Stimulated activated naive CD4-positive, alpha-beta T cell treated with Interleukin-2 at 50 U/mL for 16 hours (primary cell): ENCODE data around the gene CHRNA7.

Experiments
- DNase-seq: peaks from one replicate; lab custom pipeline; 2025; lab: John Stamatoyannopoulos, UW

Gene CHRNA7

DNA sequence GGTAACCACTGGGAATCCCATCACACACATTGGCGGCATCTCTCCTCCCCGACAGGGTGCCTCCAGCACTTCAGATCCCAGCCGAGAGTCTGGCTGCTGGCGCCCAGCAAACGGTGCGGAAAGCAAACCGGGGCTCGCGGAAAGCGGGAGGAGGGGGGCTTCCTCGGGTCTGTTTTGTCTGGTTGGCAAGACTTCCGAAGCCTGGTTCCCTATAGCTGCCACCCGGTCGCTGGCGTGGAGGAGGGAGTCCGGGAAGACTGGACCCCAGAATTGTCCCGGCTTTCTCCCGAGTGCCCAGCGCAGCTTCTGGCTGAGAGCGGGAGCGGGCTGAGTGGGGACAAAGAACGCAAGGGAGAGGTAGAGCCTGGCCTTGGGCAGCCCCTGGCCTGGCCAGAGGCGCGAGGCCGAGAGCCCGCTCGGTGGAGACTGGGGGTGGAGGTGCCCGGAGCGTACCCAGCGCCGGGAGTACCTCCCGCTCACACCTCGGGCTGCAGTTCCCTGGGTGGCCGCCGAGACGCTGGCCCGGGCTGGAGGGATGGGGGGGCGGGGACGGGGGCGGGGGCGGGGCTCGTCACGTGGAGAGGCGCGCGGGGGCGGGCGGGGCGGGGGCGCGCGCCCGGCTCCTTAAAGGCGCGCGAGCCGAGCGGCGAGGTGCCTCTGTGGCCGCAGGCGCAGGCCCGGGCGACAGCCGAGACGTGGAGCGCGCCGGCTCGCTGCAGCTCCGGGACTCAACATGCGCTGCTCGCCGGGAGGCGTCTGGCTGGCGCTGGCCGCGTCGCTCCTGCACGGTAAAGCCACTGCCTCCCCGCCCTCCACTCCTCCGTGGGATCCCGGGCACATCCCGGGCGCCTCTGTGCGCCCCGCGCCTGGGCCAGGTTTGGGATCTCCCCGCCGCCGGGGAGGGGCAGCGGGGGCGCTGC, at the start of gene CHRNA7:
Gene CHRNA7 (plus strand): TSS at position 654 of the 920 bp plus-strand sequence. CDS start 80 bp downstream, at position 734.
- DNase-seq, result no peak

DNA sequence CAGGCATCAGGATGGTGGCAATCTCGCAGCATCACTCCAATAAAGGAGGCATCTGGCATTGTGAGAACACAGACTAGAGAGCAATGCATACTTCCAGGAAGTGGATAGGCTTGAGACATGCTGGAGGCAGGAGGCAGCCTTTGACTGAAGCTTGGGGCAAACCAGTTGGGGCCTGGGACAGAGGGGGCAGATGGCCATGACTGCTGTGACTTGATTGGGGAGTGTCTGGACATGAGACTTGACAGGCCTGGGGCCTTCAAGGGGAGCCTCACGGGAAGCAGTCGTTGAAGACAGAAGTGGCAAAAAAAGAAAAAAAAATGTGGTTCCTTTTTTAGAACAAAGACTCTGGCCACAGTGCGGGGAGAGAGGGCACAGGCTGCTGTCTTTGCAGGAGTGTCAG, 44.7 kb upstream of the CHRNA7 start:
- no peak for DNase-seq

DNA sequence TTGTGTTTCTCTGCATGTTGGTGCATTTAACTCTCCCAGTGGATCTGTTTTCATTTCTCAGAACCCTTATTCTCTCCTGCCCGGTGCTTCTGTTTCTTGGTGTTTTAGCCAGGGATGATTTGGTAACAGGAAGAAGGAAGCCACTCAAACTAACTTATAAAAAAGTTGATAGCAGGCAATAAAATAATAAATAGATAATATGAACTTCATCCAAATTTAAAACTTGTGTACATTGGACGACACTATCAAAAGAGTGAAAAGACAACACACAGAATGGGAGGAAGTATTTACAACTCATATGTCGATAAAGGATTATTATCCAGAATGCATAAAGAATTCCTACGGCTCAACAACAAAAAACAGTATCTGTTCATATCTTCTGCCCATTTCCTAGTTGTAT, 37.3 kb upstream of the CHRNA7 start:
- no peak for DNase-seq

- no peak for DNase-seq
Measured at GRCh38 chr15:31997711-31998110, 32.6 kb upstream of the CHRNA7 start.

GRCh38 chr15:32003558-32003957, 26.8 kb upstream of the CHRNA7 start:
- no peak for DNase-seq

DNA sequence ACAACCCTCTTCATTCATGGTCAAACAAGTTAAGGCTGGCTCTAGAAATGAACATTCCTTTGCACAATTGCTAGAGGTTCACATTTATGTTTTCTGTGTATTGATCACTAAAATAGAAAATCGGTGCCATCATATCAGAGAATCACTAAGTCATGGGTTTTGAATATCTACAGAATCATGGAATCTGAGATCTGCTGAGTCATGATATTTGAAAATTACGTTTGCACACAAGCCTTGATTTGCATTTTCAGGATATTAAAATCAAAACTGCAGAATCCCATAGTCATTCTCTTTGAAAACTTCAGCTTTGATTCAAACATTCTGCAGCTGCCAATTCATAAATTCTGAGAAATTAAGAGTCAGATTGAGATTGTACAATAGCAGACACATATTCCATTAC, 26.1 kb upstream of the CHRNA7 start:
- no peak for DNase-seq

GRCh38 chr15:32007355-32007960, 22.9 kb upstream of the CHRNA7 start:
- DNase-seq, result no peak

DNA sequence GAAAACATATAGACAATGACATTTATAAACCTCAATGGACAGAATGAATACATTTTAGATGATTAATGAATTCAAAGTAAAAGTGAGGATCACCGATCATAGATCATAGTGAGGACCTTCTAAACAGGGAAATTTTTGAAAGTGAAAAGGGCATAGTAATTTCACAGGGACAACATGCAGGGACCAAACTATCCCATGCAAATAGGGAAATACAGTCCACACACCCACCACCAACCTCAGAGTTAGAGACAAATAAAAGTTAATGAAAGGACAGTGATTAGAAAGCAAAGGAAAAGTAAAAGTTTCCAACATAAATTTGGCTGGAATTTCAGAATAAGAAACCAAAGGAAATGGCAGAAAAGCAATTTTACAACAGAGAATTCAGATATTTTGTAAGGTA, 15.4 kb upstream of the CHRNA7 start:
- DNase-seq, result no peak

GRCh38 chr15:32020156-32020555, 10.2 kb upstream of the CHRNA7 start:
- DNase-seq, result no peak

DNA sequence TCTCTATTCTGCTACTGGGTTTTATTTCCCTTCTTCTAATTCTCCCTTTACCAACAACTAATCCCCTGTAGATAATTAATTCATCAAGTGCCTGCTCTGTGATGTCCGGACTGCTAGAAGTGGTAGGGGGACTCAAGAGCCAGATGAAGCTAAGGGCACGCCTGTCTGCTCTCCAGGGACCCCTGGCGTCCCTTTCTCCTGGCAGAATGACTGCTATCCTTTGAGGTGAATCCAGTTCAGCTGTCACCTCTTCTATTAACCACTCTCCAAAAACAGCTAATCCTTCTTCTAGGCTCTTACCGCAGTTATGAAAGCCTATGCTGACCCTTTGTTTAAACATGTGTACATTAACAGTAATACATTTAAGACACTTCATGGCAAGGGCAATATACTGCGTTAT, 1.4 kb upstream of the CHRNA7 start:
- no peak for DNase-seq

- DNase-seq, result no peak
Measured at GRCh38 chr15:32029409-32029861, 880 bp upstream of the CHRNA7 start.

DNA sequence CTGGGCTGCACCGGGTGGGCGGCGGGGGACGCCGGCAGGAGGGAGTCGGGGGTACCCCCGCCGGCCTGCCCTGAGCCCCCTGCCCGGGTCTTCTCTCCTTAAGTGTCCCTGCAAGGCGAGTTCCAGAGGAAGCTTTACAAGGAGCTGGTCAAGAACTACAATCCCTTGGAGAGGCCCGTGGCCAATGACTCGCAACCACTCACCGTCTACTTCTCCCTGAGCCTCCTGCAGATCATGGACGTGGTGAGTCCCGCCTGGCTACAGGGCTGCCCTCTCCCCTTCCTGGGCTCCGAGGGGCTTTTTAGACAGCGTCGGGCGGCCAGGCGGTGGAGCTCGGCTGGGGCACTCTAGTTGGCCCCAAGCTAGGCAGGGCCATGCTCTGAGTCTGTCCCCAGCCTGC, 480 bp downstream of the CHRNA7 start:
- no peak for DNase-seq

GRCh38 chr15:32033186-32033890, 3.0 kb downstream of the CHRNA7 start:
- no peak for DNase-seq

DNA sequence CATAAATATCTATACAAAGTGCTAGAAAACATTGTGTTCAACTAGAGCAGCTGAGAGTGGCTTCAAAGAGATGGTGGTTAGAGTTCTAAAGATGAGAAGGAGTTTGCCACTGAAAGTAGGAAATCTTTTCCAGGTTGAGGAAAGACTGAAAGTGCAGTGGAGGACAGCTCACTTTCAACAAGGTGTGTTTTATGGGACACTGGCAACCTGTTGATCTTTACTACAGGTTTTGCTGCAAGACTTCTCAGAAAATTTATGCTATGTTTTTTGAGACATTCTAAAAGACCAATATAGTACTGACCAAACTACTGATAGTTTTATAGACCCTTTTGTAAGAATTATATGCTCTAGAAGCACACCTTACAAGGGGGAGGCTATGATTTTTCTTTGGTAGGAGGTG, 3.8 kb downstream of the CHRNA7 start:
- no peak for DNase-seq

- DNase-seq, result no peak
Measured at GRCh38 chr15:32035285-32035684, 5.0 kb downstream of the CHRNA7 start.

DNA sequence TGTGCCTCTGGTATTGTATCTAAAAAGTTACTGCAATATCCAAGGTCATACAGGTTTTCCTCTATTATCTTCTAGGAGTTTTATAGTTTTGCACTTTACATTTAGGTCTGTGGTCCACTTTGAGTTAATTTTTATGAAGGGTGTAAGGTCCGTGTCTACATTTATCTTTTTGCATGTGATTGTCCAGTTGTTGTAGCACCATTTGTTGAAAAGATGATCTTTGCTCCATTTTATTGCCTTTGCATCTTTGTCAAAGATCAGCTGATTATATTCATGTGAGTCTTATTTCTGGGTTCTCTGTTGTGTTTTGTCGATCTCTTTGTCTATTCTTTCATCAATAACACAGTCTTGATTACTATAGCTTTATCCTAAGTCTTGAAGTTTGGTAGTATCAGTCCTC, 6.7 kb downstream of the CHRNA7 start:
- no peak for DNase-seq

GRCh38 chr15:32041294-32041693, 11.0 kb downstream of the CHRNA7 start:
- DNase-seq, result no peak

DNA sequence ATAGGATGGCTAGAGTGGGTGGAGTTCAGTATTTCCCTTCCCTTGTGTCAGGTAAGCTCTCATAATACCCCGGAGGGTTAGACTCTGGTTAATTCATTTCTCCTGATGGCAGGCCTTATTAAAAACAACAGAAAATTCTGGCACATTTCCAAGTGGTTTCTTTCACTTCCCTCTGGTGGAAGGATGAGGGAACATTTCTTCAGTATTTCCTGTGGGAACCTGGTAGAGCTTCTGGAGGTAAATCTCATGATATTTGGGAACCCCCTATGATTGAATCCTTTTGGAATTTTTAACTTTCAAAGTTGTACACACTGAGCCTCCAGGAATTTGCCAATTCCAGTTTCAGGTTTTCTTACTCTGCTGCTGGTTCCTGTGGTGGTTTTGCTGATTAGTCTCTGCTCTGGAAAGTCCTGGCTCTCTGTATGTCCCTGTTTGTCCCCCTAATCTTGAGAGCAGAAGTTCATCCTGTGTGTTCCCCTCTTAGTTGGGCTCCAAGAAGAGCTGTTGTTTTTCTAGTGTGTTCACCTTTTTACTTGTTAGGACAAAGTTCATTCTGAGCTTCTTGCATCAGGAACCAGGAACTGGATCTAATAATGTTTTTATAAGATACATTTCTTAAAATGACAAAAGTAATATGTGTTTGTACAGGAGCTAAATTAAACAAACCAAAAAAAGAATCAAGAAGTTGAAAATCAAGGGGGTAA, 12.1 kb downstream of the CHRNA7 start:
- no peak for DNase-seq

DNA sequence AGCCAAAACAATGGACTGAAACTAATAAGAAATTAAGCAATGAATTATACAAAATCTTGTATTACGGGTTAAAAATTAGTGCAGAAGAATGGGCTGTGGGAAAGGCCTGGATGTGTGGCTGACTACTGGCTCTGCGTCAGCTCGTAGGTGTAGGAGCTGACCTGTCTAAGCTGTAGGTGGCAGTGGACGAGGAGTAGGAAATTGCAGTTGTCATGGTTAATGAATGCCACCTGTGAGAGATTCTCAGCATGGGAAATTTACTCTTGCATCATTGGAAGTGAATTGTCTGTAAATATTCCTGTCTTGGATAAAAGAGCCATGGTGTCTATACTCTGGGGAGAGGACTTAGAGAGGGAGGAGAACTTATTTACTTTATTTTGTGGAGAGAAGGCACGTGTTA, 23.4 kb downstream of the CHRNA7 start:
- no peak for DNase-seq

- DNase-seq, result no peak
Measured at GRCh38 chr15:32057876-32058425, 27.6 kb downstream of the CHRNA7 start.

DNA sequence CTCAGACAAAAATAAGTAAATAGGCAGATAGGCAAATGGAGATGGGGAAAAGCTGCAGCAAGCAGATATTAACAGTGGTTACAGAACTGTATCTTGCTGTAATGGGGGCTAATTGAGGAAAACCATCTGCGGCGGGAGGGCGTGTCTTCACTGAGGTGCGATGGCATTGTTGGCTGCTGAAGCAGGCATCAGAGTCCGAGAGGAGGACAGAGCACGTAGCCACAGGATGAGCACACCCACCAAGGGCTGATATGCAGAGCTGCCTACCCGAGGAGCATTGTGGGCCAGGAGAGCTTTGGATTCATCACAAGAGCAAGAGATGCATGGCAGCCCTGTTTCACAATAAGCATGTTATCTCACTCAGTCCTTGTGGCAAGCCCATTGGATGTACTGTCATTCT, 30.4 kb downstream of the CHRNA7 start:
- no peak for DNase-seq

DNA sequence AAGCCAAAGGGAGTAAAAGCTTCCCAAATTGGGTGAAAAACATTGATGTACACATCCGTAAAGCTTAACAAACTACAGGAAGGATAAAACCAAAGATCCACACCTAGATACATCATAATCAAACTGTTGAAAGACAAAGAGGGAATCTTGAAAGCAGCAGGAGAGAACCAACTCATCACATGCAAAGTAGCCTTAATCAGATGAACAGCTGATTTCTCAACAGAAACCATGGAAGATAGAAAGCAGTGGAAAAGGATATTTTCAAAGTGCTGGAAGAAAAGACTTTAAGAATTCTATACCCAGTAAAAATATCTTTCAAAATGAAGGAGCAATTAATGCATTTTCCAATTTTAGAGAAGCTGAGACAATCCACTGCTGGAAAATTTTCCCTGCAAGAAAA, 36.8 kb downstream of the CHRNA7 start:
- DNase-seq, result no peak
